Hippocampal formation (tissue), 2 donors: Measurements from ENCODE around the gene CHST13.

Experiments
- DNase-seq, 2 donors: peaks; one replicate each; lab custom pipeline; 2025; lab: John Stamatoyannopoulos, UW

CHST13 gene

GRCh38 chr3:126541628-126542339 is 17.8 kb downstream of the CHST13 start:
- no peak for DNase-seq

GRCh38 chr3:126542340-126543241 is 18.6 kb downstream of the CHST13 start:
- DNase-seq: no peak

GRCh38 chr3:126543457-126544061 is 19.6 kb downstream of the CHST13 start:
- no peak for DNase-seq

GRCh38 chr3:126544596-126545281 is 20.8 kb downstream of the CHST13 start:
- DNase-seq: no peak

- DNase-seq: no peak
These were observed 21.6 kb downstream of the CHST13 start for GRCh38 chr3:126545544-126545943.

- no peak for DNase-seq
These were observed 22.1 kb downstream of the CHST13 start for GRCh38 chr3:126546013-126546412.

GRCh38 chr3:126546549-126547239 is 22.7 kb downstream of the CHST13 start:
- DNase-seq: no peak

GRCh38 chr3:126547721-126548120 is 23.8 kb downstream of the CHST13 start:
- DNase-seq: no peak

- no peak for DNase-seq
These were observed 24.9 kb downstream of the CHST13 start for GRCh38 chr3:126548556-126549466.

- DNase-seq: no peak
These were observed 26.0 kb downstream of the CHST13 start for GRCh38 chr3:126549861-126550487.

- DNase-seq: no peak
These were observed 26.6 kb downstream of the CHST13 start for GRCh38 chr3:126550488-126551051.

GRCh38 chr3:126551121-126551838 is 27.3 kb downstream of the CHST13 start:
- DNase-seq: no peak

GRCh38 chr3:126551839-126552687 is 28.1 kb downstream of the CHST13 start:
- no peak for DNase-seq

- no peak for DNase-seq
These were observed 28.8 kb downstream of the CHST13 start for GRCh38 chr3:126552688-126553283.

- no peak for DNase-seq
These were observed 29.5 kb downstream of the CHST13 start for GRCh38 chr3:126553284-126554084.
